SK-N-MC (cell line): ENCODE measurements around the gene UGGT2.

Experiments
- EZH2 ChIP-seq: fragments of 200-600 bp; sonication (generic); IDR thresholded peaks from one replicate; pipeline ENCODE4 v1.6.1; 2017; ENCODE audit warnings: antibody characterized with exemption
- FOXP2 ChIP-seq: optimal IDR thresholded peaks from 2 replicates; pipeline ENCODE3; 2011; ENCODE audit warnings: mild to moderate bottlenecking, moderate library complexity; ENCODE audit not compliant: insufficient read depth; ENCODE audit errors: extremely low read length, control extremely low read depth
- POLR2AphosphoS5 ChIP-seq: IDR thresholded peaks from 2 replicates; pipeline ENCODE4 v1.6.1; 2012; ENCODE audit warnings: mild to moderate bottlenecking, low read depth, low read length, borderline replicate concordance

GRCh38 chr13:96093296-96094006 is 40.2 kb upstream of the UGGT2 start:
- TF ChIP-seq POLR2AphosphoS5 (no peak), EZH2 (no peak), FOXP2 (no peak)
